HG03442 (cell line): ENCODE results near the gene FLYWCH1.
A peak's percentile ranks its signal among the peaks of the same experiment; 100 is the strongest.
"Not testable (repeated sequence)": the region's sequence is repeated elsewhere in the genome, so short reads cannot be mapped to it uniquely, and the experiment has no call there.

ENCODE experiments used
- ATAC-seq: cut with Tn5 transposase; IDR thresholded peaks from one replicate; pipeline ENCODE4 v1.9.1; 2021; ENCODE audit warnings: mild to moderate bottlenecking, moderate library complexity; ENCODE audit not compliant: unreplicated experiment

Gene FLYWCH1

GRCh38 chr16:2898831-2899563 lies 12.7 kb upstream of the FLYWCH1 start:
- ATAC-seq, result no peak

- ATAC-seq, result no peak
These were observed 12.1 kb upstream of the FLYWCH1 start for GRCh38 chr16:2899564-2900072.

- no peak for ATAC-seq
These were observed 11.1 kb upstream of the FLYWCH1 start for GRCh38 chr16:2900526-2901075.

GRCh38 chr16:2902337-2903130 lies 9.2 kb upstream of the FLYWCH1 start:
- ATAC-seq, result no peak

- ATAC-seq, result peak; percentile 42
These were observed 7.4 kb upstream of the FLYWCH1 start for GRCh38 chr16:2904100-2904921.

GRCh38 chr16:2904922-2905240 lies 6.8 kb upstream of the FLYWCH1 start:
- peak; percentile 1 for ATAC-seq

GRCh38 chr16:2905241-2905987 lies 6.3 kb upstream of the FLYWCH1 start:
- ATAC-seq, result peak; percentile 66

- no peak for ATAC-seq
These were observed 5.7 kb upstream of the FLYWCH1 start for GRCh38 chr16:2905988-2906387.

GRCh38 chr16:2907084-2907753 lies 4.5 kb upstream of the FLYWCH1 start:
- ATAC-seq, result not testable (repeated sequence)

- ATAC-seq, result no peak
These were observed 1.2 kb upstream of the FLYWCH1 start for GRCh38 chr16:2910441-2910969.

GRCh38 chr16:2912330-2913199 lies 834 bp downstream of the FLYWCH1 start:
- peak; percentile 6 for ATAC-seq

GRCh38 chr16:2913603-2914002 lies 1.9 kb downstream of the FLYWCH1 start:
- no peak for ATAC-seq

GRCh38 chr16:2914233-2914632 lies 2.5 kb downstream of the FLYWCH1 start:
- no peak for ATAC-seq

- no peak for ATAC-seq
These were observed 3.6 kb downstream of the FLYWCH1 start for GRCh38 chr16:2915196-2915929.

GRCh38 chr16:2919511-2920255 lies 8.0 kb downstream of the FLYWCH1 start:
- ATAC-seq, result no peak

- ATAC-seq, result no peak
These were observed 11.8 kb downstream of the FLYWCH1 start for GRCh38 chr16:2923481-2923880.
